Amniotic epithelial cell (primary cell): Measurements from ENCODE around the gene CALML5.

Experiments used
- DNase-seq: peaks from one replicate; pipeline ENCODE4 v3.0.0-alpha.2; 2010; ENCODE audit warnings: low read depth

CALML5 gene

GRCh38 chr10:5515948-5516761 lies 16.8 kb upstream of the CALML5 start:
- DNase-seq, result no peak

GRCh38 chr10:5514226-5514850 lies 15.0 kb upstream of the CALML5 start:
- peak; percentile 76 for DNase-seq

- DNase-seq, result peak; percentile 9
Observed at GRCh38 chr10:5512881-5513612, 13.7 kb upstream of the CALML5 start.

- no peak for DNase-seq
Observed at GRCh38 chr10:5512331-5512730, 13.0 kb upstream of the CALML5 start.

GRCh38 chr10:5511885-5512280 lies 12.5 kb upstream of the CALML5 start:
- DNase-seq, result no peak

DNA sequence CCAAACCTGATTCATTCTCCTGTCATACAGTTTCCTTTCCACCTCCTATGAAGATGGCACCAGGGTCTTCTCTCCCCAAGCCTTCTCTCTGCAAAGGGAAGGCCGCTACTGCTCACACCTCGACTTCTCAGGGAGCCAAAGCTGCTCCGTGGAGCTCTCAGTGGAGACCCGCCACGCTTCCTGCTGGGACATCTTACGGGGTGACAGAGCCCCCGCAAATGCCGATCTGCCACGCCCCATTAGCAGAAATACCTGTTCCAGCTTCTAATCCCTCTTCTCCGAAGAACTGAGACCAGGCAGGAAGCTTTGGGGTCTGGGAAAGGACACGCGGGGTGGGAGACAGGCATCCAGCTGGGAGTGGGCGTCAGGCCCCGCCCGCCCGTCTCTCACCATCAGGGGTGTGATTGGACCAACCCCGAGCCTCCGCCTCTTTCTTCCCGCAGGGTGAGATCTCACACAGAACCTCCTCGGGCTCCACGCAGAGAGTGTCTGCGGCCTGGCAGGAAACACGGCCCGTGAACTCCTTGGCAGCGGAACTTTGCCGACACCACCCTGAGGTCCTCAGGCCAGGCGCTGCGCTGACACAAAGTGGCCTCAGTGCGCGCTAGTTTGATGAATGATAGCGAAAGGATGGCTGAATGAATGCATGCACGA lies 12.0 kb upstream of the CALML5 start:
- DNase-seq, result no peak

DNA sequence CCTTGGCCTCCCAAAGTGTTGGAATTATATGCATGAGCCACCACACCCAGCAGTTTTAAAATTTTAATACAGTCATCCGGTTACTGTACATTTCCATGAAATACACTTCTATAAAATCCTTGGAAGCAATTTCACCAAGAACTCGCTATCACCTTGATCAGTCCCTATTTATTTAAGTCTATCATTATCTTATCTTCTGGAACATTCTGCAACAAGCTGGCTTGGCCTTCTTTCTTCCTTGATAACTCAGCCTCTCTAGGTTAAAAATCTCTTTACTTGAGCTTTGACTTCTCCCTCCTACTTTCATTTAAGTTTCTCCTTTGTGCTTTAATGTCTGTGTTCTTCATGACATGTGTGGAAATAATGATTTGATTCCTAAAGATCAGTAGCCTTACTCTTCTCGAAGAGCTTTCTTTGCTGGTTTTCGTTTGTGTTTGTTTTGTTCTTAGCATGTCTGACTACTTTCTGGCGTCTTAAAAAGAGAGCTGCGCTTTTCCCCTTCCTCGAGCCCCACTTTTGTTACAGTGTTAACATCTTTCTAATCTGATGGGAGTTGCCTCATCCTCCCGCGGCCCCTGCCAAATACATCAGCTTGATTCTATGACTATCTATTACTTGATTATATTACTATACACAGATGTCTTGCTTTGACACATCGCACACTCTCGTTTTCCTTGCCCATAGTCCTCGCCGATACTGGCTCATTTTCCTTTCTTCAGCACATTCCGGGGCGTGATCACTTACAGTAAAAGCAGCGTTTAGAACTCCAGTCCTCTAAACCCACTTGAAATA lies 11.1 kb upstream of the CALML5 start:
- DNase-seq, result no peak

- DNase-seq, result peak; percentile 3
Observed at GRCh38 chr10:5509691-5510090, 10.3 kb upstream of the CALML5 start.

GRCh38 chr10:5509236-5509635 lies 9.9 kb upstream of the CALML5 start:
- no peak for DNase-seq

- DNase-seq, result no peak
Observed at GRCh38 chr10:5508786-5509185, 9.4 kb upstream of the CALML5 start.

GRCh38 chr10:5508161-5508604 lies 8.8 kb upstream of the CALML5 start:
- peak; percentile 16 for DNase-seq

- no peak for DNase-seq
Observed at GRCh38 chr10:5507649-5508131, 8.3 kb upstream of the CALML5 start.

GRCh38 chr10:5506751-5507648 lies 7.6 kb upstream of the CALML5 start:
- DNase-seq, result no peak

GRCh38 chr10:5506246-5506645 lies 6.9 kb upstream of the CALML5 start:
- DNase-seq, result no peak

DNA sequence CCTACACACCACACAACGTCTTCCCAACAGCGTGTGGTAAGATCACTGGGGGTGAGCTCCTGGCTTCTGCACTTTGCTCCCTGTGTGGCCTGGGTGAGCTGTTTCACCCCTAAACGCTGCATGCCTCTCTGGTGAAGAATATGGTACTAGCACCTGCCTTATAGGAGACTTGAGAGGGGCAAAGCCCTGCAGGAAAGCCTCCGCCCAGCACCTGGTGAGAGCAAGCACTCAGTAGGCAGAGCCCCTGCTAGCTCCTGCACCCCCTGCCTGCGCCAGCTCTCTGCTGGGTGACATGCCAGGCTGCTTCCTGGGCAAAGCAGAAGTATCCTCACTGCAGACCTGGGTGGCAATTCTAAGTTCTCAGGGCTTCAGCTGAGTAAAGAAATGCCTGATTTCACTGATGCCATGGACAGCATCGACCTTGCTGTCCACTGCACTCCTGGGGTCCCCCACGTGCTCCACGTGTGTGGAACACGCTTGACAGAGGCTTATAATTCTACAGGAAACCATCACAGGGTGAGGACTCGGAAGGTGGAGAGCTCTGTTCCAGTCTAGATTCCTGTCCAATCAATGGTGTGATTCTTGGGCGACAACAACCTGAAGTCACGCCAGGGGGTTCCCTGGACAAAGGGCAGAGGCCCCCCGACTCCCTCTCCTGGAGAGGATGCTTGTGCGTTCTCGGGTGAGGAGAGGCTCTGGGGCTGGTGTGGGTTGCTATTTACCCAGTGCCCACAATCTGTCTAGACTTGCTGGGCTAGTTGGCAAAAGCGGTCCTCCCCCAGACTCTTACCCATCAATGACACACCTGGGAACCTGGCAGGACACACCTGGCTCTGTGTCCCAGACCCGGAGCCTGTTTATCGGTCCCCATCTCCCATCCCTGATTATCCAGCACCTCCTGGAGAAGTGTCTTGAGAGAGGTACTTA lies 5.0 kb upstream of the CALML5 start:
- DNase-seq, result no peak

DNA sequence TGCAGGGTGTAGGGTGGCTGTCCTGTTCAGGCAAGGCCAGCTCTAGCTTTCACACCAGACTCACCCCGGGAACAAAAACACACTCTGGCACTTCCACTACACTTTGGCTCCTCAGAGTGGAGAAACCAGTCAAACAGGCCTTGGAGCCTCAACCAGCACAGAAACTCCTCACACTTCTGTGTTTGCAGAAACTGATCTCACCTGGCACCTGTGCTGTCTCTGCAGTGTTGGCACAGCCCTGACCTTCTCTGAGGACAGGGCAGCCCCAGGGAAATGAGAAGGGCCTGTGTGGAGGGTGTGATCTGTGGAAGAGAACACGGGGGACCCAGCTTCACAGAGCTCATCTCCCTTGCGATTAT lies 4.1 kb upstream of the CALML5 start:
- DNase-seq, result no peak

- no peak for DNase-seq
Observed at GRCh38 chr10:5502571-5503476, 3.5 kb upstream of the CALML5 start.

GRCh38 chr10:5502061-5502521 lies 2.7 kb upstream of the CALML5 start:
- no peak for DNase-seq
